Umbilical cord (tissue), 2 donors: ENCODE measurements around the gene DUSP28. TPM values are rescaled to one million over a fixed set of nuclear protein-coding genes. Genes with fewer than 3 reads are reported as not detected.
A peak's percentile ranks its signal among the peaks of the same experiment; 100 is the strongest.

Experiments
- DNase-seq: peaks from one replicate; pipeline ENCODE4 v3.0.0-alpha.2; 2015; ENCODE audit warnings: low spot score
- total RNA-seq: library from RNA; depleted of rRNA; stranded (reverse); fragments of >200 nt; gene quantifications from one replicate; pipeline ENCODE4 v1.2.3, GENCODE V29; 2014; ENCODE audit warnings: low replicate concordance; ENCODE audit not compliant: insufficient read depth

DUSP28 gene
- total RNA-seq, 1 donor from 2014 or later, result 2.2 TPM

GRCh38 chr2:240585681-240586197 is 25.6 kb downstream of the DUSP28 start:
- DNase-seq, result no peak

- DNase-seq, result peak; percentile 99
These were observed 26.2 kb downstream of the DUSP28 start, which contains the start of gene CAPN10 for GRCh38 chr2:240586198-240586918. TSS of gene CAPN10 (plus strand) at chr2:240586734. CDS start at chr2:240586912, 178 bp downstream.

GRCh38 chr2:240586919-240587800 is 27.0 kb downstream of the DUSP28 start:
- DNase-seq, result peak; percentile 19

- no peak for DNase-seq
These were observed 28.0 kb downstream of the DUSP28 start for GRCh38 chr2:240588006-240588655.

GRCh38 chr2:240588669-240589068 is 28.5 kb downstream of the DUSP28 start:
- DNase-seq, result no peak

GRCh38 chr2:240589375-240589774 is 29.2 kb downstream of the DUSP28 start:
- no peak for DNase-seq

GRCh38 chr2:240589850-240590525 is 29.8 kb downstream of the DUSP28 start:
- no peak for DNase-seq

- DNase-seq, result no peak
These were observed 30.5 kb downstream of the DUSP28 start for GRCh38 chr2:240590681-240591111.

- no peak for DNase-seq
These were observed 31.1 kb downstream of the DUSP28 start for GRCh38 chr2:240591226-240591625.

GRCh38 chr2:240591784-240592183 is 31.6 kb downstream of the DUSP28 start:
- no peak for DNase-seq

- no peak for DNase-seq
These were observed 33.0 kb downstream of the DUSP28 start for GRCh38 chr2:240593026-240593702.

- no peak for DNase-seq
These were observed 33.7 kb downstream of the DUSP28 start for GRCh38 chr2:240593703-240594451.

GRCh38 chr2:240594511-240595380 is 34.6 kb downstream of the DUSP28 start:
- no peak for DNase-seq

GRCh38 chr2:240595381-240596079 is 35.4 kb downstream of the DUSP28 start:
- no peak for DNase-seq

- DNase-seq, result no peak
These were observed 35.9 kb downstream of the DUSP28 start for GRCh38 chr2:240596080-240596460.

- DNase-seq, result no peak
These were observed 36.4 kb downstream of the DUSP28 start for GRCh38 chr2:240596491-240596931.

GRCh38 chr2:240597054-240597418 is 36.9 kb downstream of the DUSP28 start:
- DNase-seq, result no peak
